ENCODE data around the gene LSM14A.
"Not testable (repeated sequence)": the region's sequence is repeated elsewhere in the genome, so short reads cannot be mapped to it uniquely, and the experiment has no call there.

Gene LSM14A

DNA sequence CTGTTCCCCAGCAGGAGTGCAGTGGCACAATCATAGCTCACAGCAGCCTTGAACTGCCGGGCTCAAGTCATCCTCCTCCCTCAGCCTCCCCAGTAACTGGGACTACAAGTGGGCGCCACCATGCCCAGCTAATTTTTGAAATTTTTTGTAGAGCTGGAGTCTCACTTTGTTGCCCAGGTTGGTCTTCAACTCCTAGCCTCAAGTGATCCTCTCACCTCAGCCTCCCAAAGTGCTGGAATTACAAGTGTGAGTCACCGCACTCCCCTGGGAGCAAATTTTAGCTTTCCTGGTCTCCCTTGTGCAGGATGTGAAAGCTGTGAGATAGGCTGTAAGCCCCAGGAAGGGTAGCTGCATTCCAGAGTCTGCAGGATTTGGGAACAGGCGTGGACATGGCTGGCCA is 76.6 kb downstream of the LSM14A start:
- Histone ChIP-seq H3K27me3 (ENCODE audit: insufficient read depth, low read length, poor library complexity, severe bottlenecking) (no peaks in the 10 kb centered on the region), H4K20me1 (ENCODE audit: insufficient read depth, low read length, poor library complexity, severe bottlenecking) (no peaks in the 10 kb centered on the region), H3K9me2 (replicated peaks; ENCODE audit: low read depth, low read length) (no peaks in the 10 kb centered on the region), H3K4me2 (ENCODE audit: low read depth, low read length, poor library complexity, severe bottlenecking) (no peak overlapping the region), H3K4me3 (ENCODE audit: low read length, poor library complexity, severe bottlenecking) (no peak overlapping the region), H3K79me2 (ENCODE audit: insufficient read depth, low read length) (no peaks in the 10 kb centered on the region), H3F3A (ENCODE audit: low read depth) (no peaks in the 10 kb centered on the region), H3K4me1 (ENCODE audit: insufficient read depth, low read length, poor library complexity, severe bottlenecking) (no peaks in the 10 kb centered on the region), H3K9me3 (ENCODE audit: insufficient read depth, low read depth, low read length) (no peaks in the 10 kb centered on the region), H2AFZ (ENCODE audit: low read length) (no peak overlapping the region), H3K9ac (ENCODE audit: low read depth, low read length, poor library complexity, severe bottlenecking) (no peak overlapping the region), H3K36me3 (ENCODE audit: insufficient read depth, low read length) (no peaks in the 10 kb centered on the region)
- TF ChIP-seq, protein P1, sequence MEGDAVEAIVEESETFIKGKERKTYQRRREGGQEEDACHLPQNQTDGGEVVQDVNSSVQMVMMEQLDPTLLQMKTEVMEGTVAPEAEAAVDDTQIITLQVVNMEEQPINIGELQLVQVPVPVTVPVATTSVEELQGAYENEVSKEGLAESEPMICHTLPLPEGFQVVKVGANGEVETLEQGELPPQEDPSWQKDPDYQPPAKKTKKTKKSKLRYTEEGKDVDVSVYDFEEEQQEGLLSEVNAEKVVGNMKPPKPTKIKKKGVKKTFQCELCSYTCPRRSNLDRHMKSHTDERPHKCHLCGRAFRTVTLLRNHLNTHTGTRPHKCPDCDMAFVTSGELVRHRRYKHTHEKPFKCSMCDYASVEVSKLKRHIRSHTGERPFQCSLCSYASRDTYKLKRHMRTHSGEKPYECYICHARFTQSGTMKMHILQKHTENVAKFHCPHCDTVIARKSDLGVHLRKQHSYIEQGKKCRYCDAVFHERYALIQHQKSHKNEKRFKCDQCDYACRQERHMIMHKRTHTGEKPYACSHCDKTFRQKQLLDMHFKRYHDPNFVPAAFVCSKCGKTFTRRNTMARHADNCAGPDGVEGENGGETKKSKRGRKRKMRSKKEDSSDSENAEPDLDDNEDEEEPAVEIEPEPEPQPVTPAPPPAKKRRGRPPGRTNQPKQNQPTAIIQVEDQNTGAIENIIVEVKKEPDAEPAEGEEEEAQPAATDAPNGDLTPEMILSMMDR (conservative IDR thresholded peaks at IDR 0.05; ENCODE audit: low read length) = no peak
- no peak for TF ChIP-seq EZH2phosphoT487 (IDR thresholded peaks at IDR 0.05; ENCODE audit: borderline replicate concordance)

DNA sequence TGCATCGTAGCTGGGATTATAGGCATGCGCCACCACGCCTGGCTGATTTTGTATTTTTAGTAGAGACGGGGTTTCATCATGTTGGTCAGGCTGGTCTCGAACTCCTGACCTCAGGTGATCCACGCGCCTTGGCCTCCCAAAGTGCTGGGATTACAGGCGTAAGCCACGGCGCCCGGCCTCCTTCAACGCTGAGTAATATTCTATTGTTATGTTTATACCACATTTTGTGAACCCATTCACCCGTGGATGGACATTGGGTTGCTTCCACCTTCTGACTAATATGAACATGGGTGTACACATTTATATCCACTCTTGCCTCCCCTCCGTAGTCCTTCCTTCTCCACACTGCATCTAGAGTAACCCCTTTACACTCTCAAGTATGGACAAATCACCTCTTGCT is 80.9 kb downstream of the LSM14A start:
- not testable (repeated sequence) for H3K9me3 ChIP-seq (ENCODE audit: insufficient read depth, low read depth, low read length); H2AFZ ChIP-seq (ENCODE audit: low read length); H3K36me3 ChIP-seq (ENCODE audit: insufficient read depth, low read length); H3K4me2 ChIP-seq (ENCODE audit: low read depth, low read length, poor library complexity, severe bottlenecking); H3K79me2 ChIP-seq (ENCODE audit: insufficient read depth, low read length); H3F3A ChIP-seq (ENCODE audit: low read depth); H3K9me2 ChIP-seq (replicated peaks; ENCODE audit: low read depth, low read length); H3K9ac ChIP-seq (ENCODE audit: low read depth, low read length, poor library complexity, severe bottlenecking); H3K4me1 ChIP-seq (ENCODE audit: insufficient read depth, low read length, poor library complexity, severe bottlenecking); H3K4me3 ChIP-seq (ENCODE audit: low read length, poor library complexity, severe bottlenecking); H4K20me1 ChIP-seq (ENCODE audit: insufficient read depth, low read length, poor library complexity, severe bottlenecking); H3K27me3 ChIP-seq (ENCODE audit: insufficient read depth, low read length, poor library complexity, severe bottlenecking)

- not testable (repeated sequence) for H3K9me3 ChIP-seq (ENCODE audit: insufficient read depth, low read depth, low read length); H4K20me1 ChIP-seq (ENCODE audit: insufficient read depth, low read length, poor library complexity, severe bottlenecking); H3K9me2 ChIP-seq (replicated peaks; ENCODE audit: low read depth, low read length); H3K4me1 ChIP-seq (ENCODE audit: insufficient read depth, low read length, poor library complexity, severe bottlenecking); H3F3A ChIP-seq (ENCODE audit: low read depth); H3K79me2 ChIP-seq (ENCODE audit: insufficient read depth, low read length); H3K36me3 ChIP-seq (ENCODE audit: insufficient read depth, low read length); H3K27me3 ChIP-seq (ENCODE audit: insufficient read depth, low read length, poor library complexity, severe bottlenecking)
- peak overlapping the region; percentile 76 for H3K9ac ChIP-seq (ENCODE audit: low read depth, low read length, poor library complexity, severe bottlenecking)
- H3K4me3 ChIP-seq (ENCODE audit: low read length, poor library complexity, severe bottlenecking) = peak overlapping the region; percentile 98
- H3K4me2 ChIP-seq (ENCODE audit: low read depth, low read length, poor library complexity, severe bottlenecking) = peak overlapping the region; percentile 78
- H2AFZ ChIP-seq (ENCODE audit: low read length) = peak overlapping the region; percentile 98
These were observed 81.4 kb downstream of the LSM14A start for GRCh38 chr19:34253681-34254045.

- peak within 1 kb of the TSS; percentile 83 for H3K4me2 ChIP-seq (ENCODE audit: low read depth, low read length, poor library complexity, severe bottlenecking)
- H3K9me3 ChIP-seq (ENCODE audit: insufficient read depth, low read depth, low read length) = no peaks in the 10 kb centered on the region
- H3F3A ChIP-seq (ENCODE audit: low read depth) = 0 out of 2 replicates have a peak, but pooled peaks cover 5% of the 10 kb centered on the region
- TF ChIP-seq, protein P1 (conservative IDR thresholded peaks at IDR 0.05; ENCODE audit: low read length) = no peak
- no peak for TF ChIP-seq EZH2phosphoT487 (IDR thresholded peaks at IDR 0.05; ENCODE audit: borderline replicate concordance)
- H2AFZ ChIP-seq (ENCODE audit: low read length) = peak within 1 kb of the TSS; percentile 98
- no peaks in the 10 kb centered on the region for H3K9me2 ChIP-seq (replicated peaks; ENCODE audit: low read depth, low read length)
- H4K20me1 ChIP-seq (ENCODE audit: insufficient read depth, low read length, poor library complexity, severe bottlenecking) = peaks cover 4% of the 10 kb centered on the region
- no peaks in the 10 kb centered on the region for H3K36me3 ChIP-seq (ENCODE audit: insufficient read depth, low read length)
- H3K4me3 ChIP-seq (ENCODE audit: low read length, poor library complexity, severe bottlenecking) = peak within 1 kb of the TSS; percentile 98
- peak within 1 kb of the TSS; percentile 76 for H3K9ac ChIP-seq (ENCODE audit: low read depth, low read length, poor library complexity, severe bottlenecking)
- peaks cover 8% of the 10 kb centered on the region for H3K79me2 ChIP-seq (ENCODE audit: insufficient read depth, low read length)
- H3K27me3 ChIP-seq (ENCODE audit: insufficient read depth, low read length, poor library complexity, severe bottlenecking) = no peaks in the 10 kb centered on the region
- H3K4me1 ChIP-seq (ENCODE audit: insufficient read depth, low read length, poor library complexity, severe bottlenecking) = peaks cover 7% of the 10 kb centered on the region
These were observed 81.9 kb downstream of the LSM14A start, which contains the start of gene GARRE1 for GRCh38 chr19:34254046-34254697. Gene GARRE1 (plus strand): TSS chr19:34254554. CDS start chr19:34300474, 45,920 bp downstream.
